ENCODE measurements around the gene ABCA6.
"Not testable (repeated sequence)": the region's sequence is repeated elsewhere in the genome, so short reads cannot be mapped to it uniquely, and the experiment has no call there.

Gene ABCA6

DNA sequence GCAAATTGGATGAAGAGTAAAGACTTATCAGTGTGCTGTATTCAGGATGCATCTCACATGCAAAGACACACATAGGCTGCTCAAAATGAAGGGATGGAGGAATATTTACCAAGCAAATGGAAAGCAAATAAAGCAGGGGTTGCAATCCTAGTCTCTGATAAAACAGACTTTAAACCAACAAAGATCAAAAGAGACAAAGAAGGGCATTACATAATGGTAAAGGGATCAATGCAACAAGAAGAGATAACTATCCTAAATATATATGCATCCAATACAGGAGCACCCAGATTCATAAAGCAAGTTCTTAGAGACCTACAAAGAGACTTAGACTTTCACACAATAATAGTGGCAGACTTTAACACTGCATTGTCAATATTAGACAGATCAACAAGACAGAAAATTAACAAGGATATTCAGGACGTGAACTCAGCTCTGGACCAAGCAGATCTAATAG, 68.9 kb downstream of the ABCA6 start:
- not testable (repeated sequence) for DNase-seq

DNA sequence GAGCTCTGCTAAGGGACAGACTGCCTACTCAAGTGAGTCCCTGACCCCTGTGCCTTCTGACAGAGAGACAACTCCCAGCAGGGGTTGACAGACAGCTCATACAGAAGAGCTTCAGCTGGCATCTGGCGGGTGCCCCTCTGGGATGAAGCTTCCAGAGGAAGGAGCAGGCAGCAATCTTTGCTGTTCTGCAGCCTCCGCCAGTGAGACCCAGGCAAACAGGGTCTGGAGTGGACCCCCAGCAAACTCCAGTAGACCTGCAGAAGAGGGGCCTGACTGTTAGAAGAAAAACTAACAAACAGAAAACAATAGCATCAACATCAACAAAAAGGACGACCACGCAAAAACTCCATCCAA, 70.5 kb downstream of the ABCA6 start:
- DNase-seq = not testable (repeated sequence)

GRCh38 chr17:69070378-69071232, 71.1 kb downstream of the ABCA6 start:
- peak in 1 of 5 experiments; percentile 59 for DNase-seq

DNA sequence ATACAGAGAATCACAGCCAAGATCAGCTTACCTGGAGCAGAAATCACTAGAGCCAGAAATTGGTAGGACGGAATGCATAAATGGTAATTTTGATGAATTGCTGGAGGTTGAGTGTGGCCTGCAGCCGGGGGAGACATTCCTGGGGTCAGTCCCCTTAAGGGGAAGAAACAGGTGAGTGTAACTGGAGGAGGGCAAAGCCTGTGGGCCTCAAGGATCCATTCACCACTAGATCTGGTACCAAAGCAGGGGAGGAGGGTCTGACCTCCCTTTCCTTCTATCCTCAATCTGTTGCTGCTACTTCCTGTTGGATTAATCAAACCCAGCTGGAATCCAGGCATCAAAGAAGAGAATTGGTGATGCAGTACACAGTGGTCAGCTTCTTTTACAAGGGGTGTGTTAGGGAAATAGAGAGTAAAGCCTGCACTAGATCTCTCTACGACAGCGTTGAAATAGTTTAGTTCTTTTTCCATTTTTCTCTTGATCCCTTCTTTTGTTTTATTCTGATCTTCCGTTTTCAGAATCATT, 72.4 kb downstream of the ABCA6 start:
- DNase-seq = no peak

DNA sequence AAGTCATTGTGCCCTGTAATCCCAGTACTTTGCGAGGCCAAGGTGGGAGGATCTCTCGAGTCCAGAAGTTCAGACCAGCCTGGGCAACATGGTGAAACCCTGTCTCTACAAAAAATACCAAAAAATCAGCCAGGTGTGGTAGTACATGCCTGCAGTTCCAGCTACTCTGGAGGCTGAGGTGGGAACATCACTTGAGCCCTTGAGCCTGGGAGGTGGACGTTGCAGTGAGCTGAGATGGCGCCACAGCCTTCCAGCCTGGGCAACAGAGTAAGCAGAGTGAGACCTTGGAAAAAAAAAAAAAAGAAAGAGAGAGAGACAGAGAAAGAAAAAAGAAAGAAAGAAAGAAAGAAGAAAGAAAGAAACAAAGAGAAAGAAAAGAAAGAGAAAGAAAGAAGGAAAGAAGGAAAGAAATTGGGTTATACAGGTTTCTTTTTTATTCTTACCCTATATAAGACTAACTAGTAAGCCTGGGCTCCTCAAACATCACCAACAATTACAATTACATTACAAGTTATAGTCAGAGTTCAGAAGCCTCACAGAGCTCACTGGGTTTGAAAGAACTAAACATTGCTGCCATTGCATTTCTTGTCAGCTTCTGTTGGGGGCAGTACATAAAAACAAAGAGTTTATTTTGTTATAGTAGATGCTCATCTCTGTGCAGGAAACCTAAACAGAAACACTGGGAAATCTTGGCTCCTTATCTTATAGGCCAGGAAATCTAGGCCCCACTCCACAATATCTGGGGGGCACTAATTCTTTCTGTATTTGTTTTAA, 74.2 kb downstream of the ABCA6 start:
- DNase-seq = no peak

DNA sequence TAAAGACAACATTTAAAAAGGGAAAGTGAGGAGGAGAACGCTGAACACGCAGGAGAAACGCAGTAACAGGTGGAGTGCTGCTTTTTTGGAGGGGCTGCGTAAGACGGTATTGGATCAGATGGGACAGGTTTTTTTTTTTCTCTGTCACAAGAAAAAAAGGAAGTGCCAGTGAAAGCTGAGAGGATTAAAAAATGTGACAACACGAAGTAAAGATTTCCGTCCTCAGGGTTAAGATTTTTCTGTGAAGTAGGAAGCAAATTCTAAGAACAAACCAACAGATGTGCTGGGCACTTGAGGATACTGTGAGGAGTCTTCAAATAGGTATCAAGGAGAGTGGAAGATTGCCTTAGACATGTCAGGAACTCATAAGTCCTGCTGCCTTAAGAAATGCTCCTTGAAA, 75.2 kb downstream of the ABCA6 start:
- DNase-seq = no peak

- no peak for DNase-seq
Observed at GRCh38 chr17:69065113-69065512, 76.6 kb downstream of the ABCA6 start.

GRCh38 chr17:69064476-69064875, 77.2 kb downstream of the ABCA6 start:
- peak in 1 of 5 experiments; percentile 4 for DNase-seq

DNA sequence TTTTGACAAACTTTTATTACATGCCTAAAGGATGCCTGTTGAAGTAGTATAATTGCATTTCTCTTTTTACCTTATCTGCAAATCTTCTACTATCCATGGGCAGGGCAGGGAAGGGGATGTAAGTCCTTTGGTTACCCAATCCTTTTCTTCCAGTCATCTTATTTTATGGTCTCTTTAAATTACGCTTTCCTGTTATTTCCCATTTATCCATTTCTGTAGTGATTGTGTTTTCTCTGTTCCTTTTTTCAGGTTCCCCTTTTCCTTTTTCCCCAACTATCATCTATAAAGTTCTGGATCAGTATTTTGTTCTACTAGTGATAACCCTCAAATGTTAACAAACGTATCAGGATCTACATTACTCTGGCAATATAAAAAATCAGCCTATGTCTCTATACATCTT, 77.7 kb downstream of the ABCA6 start:
- no peak for DNase-seq

DNA sequence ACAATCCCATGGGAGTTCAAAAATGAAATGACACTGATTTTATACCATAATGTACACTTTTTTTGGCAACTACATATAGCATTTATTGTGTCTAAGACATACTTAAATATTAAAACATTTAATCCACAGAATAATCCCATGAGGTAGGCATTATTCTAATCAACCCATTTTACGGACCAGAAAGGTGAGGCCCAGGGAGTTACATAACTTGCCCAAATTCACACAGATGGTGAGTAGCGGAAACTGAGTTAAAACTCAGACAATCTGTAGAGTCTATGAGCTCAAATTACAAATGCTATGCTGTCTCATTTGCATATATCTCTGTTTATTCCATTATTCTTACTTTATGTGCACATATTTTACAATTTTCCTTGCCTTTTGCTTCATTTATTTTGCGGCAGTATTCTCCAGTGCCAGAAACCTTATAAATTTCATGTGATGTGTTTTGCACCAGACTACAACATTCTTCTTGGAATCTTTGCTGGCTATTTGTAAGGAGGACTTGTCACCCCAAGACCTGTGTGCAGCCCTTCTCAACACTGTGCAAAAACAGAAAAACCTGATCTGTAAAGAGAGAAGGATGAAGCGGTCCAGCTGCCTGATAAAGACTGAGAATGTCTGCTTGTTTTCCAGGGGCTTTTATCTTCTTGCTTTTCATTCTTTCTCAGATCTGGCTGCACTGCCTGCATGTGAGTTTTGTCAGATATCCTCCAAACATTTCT, 78.7 kb downstream of the ABCA6 start:
- DNase-seq = no peak

- DNase-seq = no peak
Observed at GRCh38 chr17:69061721-69062556, 79.8 kb downstream of the ABCA6 start.

GRCh38 chr17:69060822-69061221, 80.9 kb downstream of the ABCA6 start, which contains the start of gene ABCA9:
Gene ABCA9, minus strand, starts transcription at chr17:69060927. Its CDS starts 9,801 bp downstream, at chr17:69051126.
- DNase-seq = no peak

- DNase-seq = no peak
Observed at GRCh38 chr17:69059458-69060175, 82.1 kb downstream of the ABCA6 start.

- DNase-seq = no peak
Observed at GRCh38 chr17:69058165-69058564, 83.5 kb downstream of the ABCA6 start.

- DNase-seq = no peak
Observed at GRCh38 chr17:69057280-69057679, 84.4 kb downstream of the ABCA6 start.

GRCh38 chr17:69056179-69056823, 85.4 kb downstream of the ABCA6 start:
- no peak for DNase-seq

DNA sequence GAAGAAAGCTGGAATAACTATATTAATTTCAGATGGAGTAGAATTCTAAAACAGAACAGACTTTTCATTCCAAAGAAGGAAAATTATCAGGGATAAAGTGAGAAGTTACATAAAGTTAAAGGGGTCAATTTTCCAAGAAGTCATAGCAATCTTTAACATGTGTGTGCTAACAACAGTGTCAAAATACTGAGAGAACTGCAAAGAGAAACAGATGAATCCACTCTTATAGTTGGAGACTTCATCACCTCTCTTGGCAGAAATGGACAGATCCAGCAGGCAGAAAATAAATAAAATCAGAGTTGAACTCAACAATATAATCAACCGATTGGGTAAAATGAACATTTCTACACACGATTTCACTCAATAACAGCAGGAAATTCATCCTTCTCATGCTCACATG, 86.4 kb downstream of the ABCA6 start:
- no peak for DNase-seq

DNA sequence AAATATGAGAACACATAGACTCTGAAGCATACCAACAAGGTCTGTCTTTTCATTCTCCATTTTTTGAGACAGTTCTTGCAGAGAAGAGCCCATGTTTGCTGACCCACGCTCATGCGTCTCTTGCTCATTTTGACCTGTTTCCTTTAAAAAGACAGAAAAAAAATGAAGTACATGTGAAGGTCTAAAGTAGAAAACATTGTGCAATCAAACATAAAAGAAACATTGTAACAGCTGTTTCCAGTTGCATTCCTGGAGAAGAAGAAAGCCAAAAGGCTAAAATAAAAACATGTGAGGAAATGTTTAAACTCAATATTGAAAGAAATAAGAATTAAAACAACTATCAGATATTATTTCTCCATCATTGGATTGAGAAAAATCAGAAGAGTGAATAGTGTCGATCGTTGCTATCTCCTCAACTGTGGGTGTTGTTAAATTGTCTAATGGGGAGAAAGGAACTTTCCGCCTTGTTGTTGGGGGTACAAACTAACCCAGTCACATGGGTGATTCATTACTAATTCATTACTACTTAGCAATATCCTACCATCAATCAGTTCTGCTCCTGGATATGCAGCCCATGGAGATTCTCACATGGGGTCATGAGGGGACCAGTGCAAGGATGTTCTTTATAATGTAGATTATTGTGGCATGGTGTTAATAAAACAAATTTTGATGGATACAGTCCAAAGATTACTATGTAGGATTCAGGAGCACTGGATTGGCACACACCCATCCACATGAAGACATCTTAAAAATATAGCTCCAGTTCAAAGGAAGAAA, 90.5 kb downstream of the ABCA6 start:
- DNase-seq = no peak

GRCh38 chr17:69048634-69049033, 93.1 kb downstream of the ABCA6 start:
- no peak for DNase-seq

All from T-helper 2 cell (primary cell).